Measurements from ENCODE around the gene MIER1. TPM values are rescaled to one million over a fixed set of nuclear protein-coding genes. Genes with fewer than 3 reads are reported as not detected.

MIER1 gene
- total RNA-seq, 1 donor from 2014 or later = 39.2 TPM

DNA sequence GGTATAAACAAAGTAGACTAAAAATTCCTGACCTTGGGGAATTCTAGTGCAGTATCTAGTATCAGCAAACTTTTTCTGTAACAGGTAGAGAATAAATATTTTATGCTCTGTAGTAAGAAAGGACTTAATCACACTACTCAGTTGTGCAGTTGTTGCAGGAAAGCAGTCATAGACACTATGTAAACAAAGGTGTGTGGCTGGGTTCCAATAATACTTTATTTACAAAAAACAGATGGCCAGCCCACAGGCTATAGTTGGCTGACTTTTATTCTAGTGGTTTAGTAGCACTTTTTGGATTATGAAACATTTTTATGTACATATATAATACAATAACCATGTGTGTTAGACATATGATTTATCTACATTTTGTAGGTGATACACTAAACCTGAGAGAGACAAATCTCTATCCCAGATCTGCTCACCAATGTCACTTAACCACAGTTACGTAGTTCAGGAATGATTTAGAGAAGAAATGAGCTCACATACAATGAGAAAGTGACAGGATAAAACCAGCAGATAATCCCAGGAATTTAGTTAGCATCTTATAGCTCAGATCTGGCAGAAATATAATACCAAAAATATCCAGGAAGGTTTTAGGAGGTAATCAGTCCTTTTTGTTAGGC is 56.1 kb downstream of the MIER1 start:
- TF ChIP-seq, protein P1, sequence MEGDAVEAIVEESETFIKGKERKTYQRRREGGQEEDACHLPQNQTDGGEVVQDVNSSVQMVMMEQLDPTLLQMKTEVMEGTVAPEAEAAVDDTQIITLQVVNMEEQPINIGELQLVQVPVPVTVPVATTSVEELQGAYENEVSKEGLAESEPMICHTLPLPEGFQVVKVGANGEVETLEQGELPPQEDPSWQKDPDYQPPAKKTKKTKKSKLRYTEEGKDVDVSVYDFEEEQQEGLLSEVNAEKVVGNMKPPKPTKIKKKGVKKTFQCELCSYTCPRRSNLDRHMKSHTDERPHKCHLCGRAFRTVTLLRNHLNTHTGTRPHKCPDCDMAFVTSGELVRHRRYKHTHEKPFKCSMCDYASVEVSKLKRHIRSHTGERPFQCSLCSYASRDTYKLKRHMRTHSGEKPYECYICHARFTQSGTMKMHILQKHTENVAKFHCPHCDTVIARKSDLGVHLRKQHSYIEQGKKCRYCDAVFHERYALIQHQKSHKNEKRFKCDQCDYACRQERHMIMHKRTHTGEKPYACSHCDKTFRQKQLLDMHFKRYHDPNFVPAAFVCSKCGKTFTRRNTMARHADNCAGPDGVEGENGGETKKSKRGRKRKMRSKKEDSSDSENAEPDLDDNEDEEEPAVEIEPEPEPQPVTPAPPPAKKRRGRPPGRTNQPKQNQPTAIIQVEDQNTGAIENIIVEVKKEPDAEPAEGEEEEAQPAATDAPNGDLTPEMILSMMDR (IDR thresholded peaks at IDR 0.05) = no peak
- H3K36me3 Mint-ChIP-seq (ENCODE audit: low read depth) = peaks cover 67% of the 10 kb centered on the region
- DNase-seq = no peak
- intact Hi-C loops (cut with micrococcal nuclease) = loop anchor here (5.0 kb wide), 2 partner anchors 34 to 451 kb away; partner anchors contain the start of gene SERBP1
- H3K4me1 Mint-ChIP-seq = peaks cover 19% of the 10 kb centered on the region
- POLR2A ChIA-PET = interaction anchor here (1.1 kb wide), 1 partner anchor 450 kb away, joined by 3 read pairs; no protein-coding TSS in a partner anchor
- no peak overlapping the region for H3K27ac Mint-ChIP-seq
- no peaks in the 10 kb centered on the region for H3K9me3 Mint-ChIP-seq
- CTCF ChIA-PET = interaction anchor here (0.9 to 2.4 kb wide), 2 partner anchors 168 to 231 kb away, joined by 4 to 13 read pairs; no protein-coding TSS in a partner anchor
- no peak overlapping the region for H3K4me3 Mint-ChIP-seq
- ATAC-seq (ENCODE audit: low read depth) = no peak
- H3K27me3 Mint-ChIP-seq = no peaks in the 10 kb centered on the region

DNA sequence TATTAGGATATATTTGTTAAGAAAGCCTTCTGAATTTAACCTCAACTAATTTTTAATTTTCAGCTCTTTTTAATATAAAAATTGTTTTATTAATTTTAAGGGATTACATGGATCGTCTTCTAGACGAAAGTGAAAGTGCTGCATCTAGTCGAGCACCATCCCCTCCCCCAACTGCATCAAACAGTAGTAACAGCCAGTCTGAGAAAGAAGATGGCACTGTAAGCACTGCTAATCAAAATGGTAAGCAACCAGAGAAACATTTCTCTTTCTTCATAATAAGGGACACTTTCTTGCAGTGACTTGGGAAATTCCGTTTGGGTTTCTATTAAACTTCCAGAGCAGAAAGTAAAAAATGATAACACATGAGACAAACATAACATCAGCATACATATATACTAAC is 56.9 kb downstream of the MIER1 start:
- peak overlapping the region; percentile 42 for H3K27ac Mint-ChIP-seq
- TF ChIP-seq, protein P1 (IDR thresholded peaks at IDR 0.05) = no peak
- DNase-seq = no peak
- POLR2A ChIA-PET = interaction anchor here (1.1 kb wide), 1 partner anchor 449 kb away, joined by 3 read pairs; no protein-coding TSS in a partner anchor
- no peaks in the 10 kb centered on the region for H3K27me3 Mint-ChIP-seq
- CTCF ChIA-PET = interaction anchor here (0.9 to 2.4 kb wide), 2 partner anchors 168 to 230 kb away, joined by 4 to 13 read pairs; no protein-coding TSS in a partner anchor
- intact Hi-C loops (cut with micrococcal nuclease) = loop anchor here (5.0 kb wide), 2 partner anchors 34 to 451 kb away; partner anchors contain the start of gene SERBP1
- peaks cover 19% of the 10 kb centered on the region for H3K4me1 Mint-ChIP-seq
- H3K9me3 Mint-ChIP-seq = no peaks in the 10 kb centered on the region
- H3K36me3 Mint-ChIP-seq (ENCODE audit: low read depth) = peaks cover 68% of the 10 kb centered on the region
- ATAC-seq (ENCODE audit: low read depth) = peak; percentile 52
- no peak overlapping the region for H3K4me3 Mint-ChIP-seq

DNA sequence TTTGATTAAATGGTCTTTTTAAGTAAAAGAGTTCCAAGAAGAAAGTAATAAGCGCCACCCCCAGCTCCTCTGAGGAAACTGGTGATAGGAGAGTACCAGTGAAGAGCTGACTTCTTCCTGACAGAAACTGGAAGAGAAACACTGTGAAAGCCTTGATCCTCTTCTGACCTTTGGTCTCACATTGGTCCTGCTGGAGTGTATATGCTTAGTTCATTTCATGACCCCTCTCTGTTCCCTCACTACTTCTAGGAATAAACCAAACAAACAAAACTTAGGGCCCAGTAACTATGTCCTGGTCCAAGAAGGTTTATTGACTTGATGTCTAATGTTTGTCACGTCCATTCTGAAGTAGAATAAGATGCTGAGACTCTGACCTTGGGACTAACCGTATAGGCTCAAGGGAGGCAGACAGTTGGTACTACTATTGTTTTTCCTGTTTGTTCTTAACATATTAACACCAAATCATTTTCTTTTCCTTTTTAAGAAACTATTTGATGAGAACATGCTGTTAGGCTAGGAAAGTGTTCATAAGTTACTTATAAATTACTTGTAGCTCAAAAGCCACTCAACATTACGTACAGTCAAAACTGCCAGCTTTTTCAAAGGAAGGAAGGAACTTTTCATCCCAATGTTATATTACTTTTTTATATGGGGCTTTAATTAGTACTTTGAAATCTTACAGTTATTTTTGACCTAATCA is 57.9 kb downstream of the MIER1 start:
- DNase-seq (no peak), ATAC-seq (ENCODE audit: low read depth) (no peak)
- Mint-ChIP-seq H3K27ac (no peak overlapping the region), H3K36me3 (ENCODE audit: low read depth) (peaks cover 65% of the 10 kb centered on the region), H3K27me3 (no peaks in the 10 kb centered on the region), H3K4me1 (peaks cover 19% of the 10 kb centered on the region), H3K9me3 (no peaks in the 10 kb centered on the region), H3K4me3 (no peak overlapping the region)
- ChIA-PET POLR2A (no interaction called here), CTCF (interaction anchor here (1.0 kb wide), 1 partner anchor 167 kb away, joined by 3 read pairs; no protein-coding TSS in a partner anchor)
- TF ChIP-seq, protein P1 (IDR thresholded peaks at IDR 0.05) = no peak
- intact Hi-C loops (cut with micrococcal nuclease) = loop anchor here (5.0 kb wide), 2 partner anchors 35 to 450 kb away; partner anchors contain the start of gene SERBP1

DNA sequence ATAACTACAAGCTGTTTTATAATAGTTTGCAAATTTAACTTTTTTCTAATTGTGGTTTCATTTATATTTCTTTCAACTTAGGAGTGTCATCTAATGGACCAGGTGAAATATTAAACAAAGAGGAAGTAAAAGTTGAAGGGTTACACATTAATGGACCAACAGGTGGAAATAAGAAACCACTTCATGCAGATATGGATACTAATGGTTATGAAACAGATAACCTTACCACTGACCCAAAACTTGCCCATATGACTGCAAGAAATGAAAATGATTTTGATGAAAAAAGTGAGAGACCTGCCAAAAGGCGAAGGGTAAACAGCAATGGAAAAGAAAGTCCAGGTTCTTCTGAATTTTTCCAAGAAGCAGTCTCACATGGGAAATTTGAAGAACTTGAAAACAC is 59.7 kb downstream of the MIER1 start:
- ChIA-PET CTCF (interaction anchor here (1.4 to 1.7 kb wide), 2 partner anchors 11 to 165 kb away, joined by 3 to 4 read pairs; no protein-coding TSS in a partner anchor), POLR2A (no interaction called here)
- no peaks in the 10 kb centered on the region for H3K9me3 Mint-ChIP-seq
- intact Hi-C loops (cut with micrococcal nuclease) = loop anchor here (5.0 kb wide), 2 partner anchors 37 to 448 kb away; partner anchors contain the start of gene SERBP1
- no peaks in the 10 kb centered on the region for H3K27me3 Mint-ChIP-seq
- peak; percentile 64 for ATAC-seq (ENCODE audit: low read depth)
- H3K4me1 Mint-ChIP-seq = peaks cover 19% of the 10 kb centered on the region
- H3K36me3 Mint-ChIP-seq (ENCODE audit: low read depth) = peaks cover 66% of the 10 kb centered on the region
- H3K27ac Mint-ChIP-seq = peak overlapping the region; percentile 26
- no peak for DNase-seq
- TF ChIP-seq, protein P1 (IDR thresholded peaks at IDR 0.05) = no peak
- no peak overlapping the region for H3K4me3 Mint-ChIP-seq

DNA sequence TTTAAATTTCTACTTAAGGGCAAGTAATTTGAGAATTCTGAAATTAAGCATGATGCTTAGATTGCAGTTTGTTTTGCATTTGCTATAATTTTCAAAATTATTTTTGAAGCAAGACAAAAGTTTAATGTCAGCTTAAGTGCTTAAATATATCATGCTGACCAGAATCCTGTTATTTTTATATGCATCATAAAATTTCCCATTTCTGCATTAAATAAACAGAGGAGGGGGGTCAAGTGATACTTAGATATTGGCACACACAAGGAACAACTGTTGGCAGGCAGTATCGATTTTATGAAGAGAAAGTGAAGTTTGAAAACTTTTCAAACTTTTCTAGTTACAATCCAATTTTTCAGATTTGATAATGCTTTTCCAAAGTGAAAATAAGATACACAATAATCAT is 61.0 kb downstream of the MIER1 start:
- intact Hi-C loops (cut with micrococcal nuclease) = no loop called here
- Mint-ChIP-seq H3K27ac (no peak overlapping the region), H3K36me3 (ENCODE audit: low read depth) (peaks cover 68% of the 10 kb centered on the region), H3K9me3 (no peaks in the 10 kb centered on the region), H3K4me1 (peaks cover 19% of the 10 kb centered on the region), H3K27me3 (no peaks in the 10 kb centered on the region), H3K4me3 (no peak overlapping the region)
- TF ChIP-seq, protein P1 (IDR thresholded peaks at IDR 0.05) = no peak
- no peak for ATAC-seq (ENCODE audit: low read depth)
- ChIA-PET POLR2A (interaction anchor here (0.7 kb wide), 1 partner anchor 639 kb away, joined by 5 read pairs; no protein-coding TSS in a partner anchor), CTCF (interaction anchor here (0.8 kb wide), 1 partner anchor 164 kb away, joined by 3 read pairs; no protein-coding TSS in a partner anchor)
- no peak for DNase-seq

All from activated B cell treated with CpG ODN at 0.5 μM for 24 hours (primary cell).